H1 (cell line): ENCODE data around the gene POLR1D. TPM values are rescaled to one million over a fixed set of nuclear protein-coding genes. Genes with fewer than 3 reads are reported as not detected.

Experiments used
- CTCF ChIA-PET: fragments of 300-600 bp; sonication (Branson Sonifier 250); formaldehyde crosslinking; loops from one replicate; lab custom pipeline; 2021; ENCODE audit not compliant: partially characterized antibody; lab: Charles Lee
- POLR2A ChIA-PET: fragments of 300-600 bp; sonication (Branson Sonifier 250); formaldehyde crosslinking; loops from one replicate; lab custom pipeline; 2021; ENCODE audit warnings: inconsistent platforms; ENCODE audit not compliant: partially characterized antibody; lab: Charles Lee
- DNase-seq, 2 experiments: peaks; one replicate each; pipeline versions ENCODE4 v3.0.0 to v3.0.0-alpha.2; 2010 to 2022; ENCODE audit warnings: low spot score in 2 of 2, low read depth in 1 of 2, mixed read lengths in 1 of 2
- FAIRE-seq: peaks from 2 replicates; lab custom pipeline; 2011; peaks lifted over from hg19 to GRCh38; lab: Jason Lieb, UNC
- H2AFZ ChIP-seq: 2 replicates; pipeline ENCODE4 v1.8.1; 2012; ENCODE audit warnings: low read length, inconsistent platforms
- H2AK5ac ChIP-seq: 2 replicates; pipeline ENCODE4 v1.6.1; 2013; ENCODE audit warnings: low read depth, low read length
- H2BK120ac ChIP-seq: replicated peaks from 2 replicates; pipeline ENCODE3; 2013; ENCODE audit warnings: low read depth, low read length, inconsistent platforms
- H2BK12ac ChIP-seq: 2 replicates; pipeline ENCODE4 v1.6.1; 2013; ENCODE audit warnings: low read depth, low read length
- H2BK15ac ChIP-seq: 2 replicates; pipeline ENCODE4 v1.6.1; 2013; ENCODE audit warnings: low read length
- H2BK20ac ChIP-seq: 2 replicates; pipeline ENCODE4 v1.6.1; 2013; ENCODE audit warnings: low read length
- H2BK5ac ChIP-seq: 2 replicates; pipeline ENCODE4 v1.6.1; 2013; ENCODE audit warnings: low read depth, low read length
- H3K14ac ChIP-seq: 2 replicates; pipeline ENCODE4 v1.6.1; 2013; ENCODE audit warnings: inconsistent platforms; ENCODE audit not compliant: insufficient read length
- H3K18ac ChIP-seq: 2 replicates; pipeline ENCODE4 v1.6.1; 2013; ENCODE audit warnings: low read length; ENCODE audit errors: extremely low read depth
- H3K23ac ChIP-seq: 2 replicates; pipeline ENCODE4 v1.6.1; 2013; ENCODE audit warnings: inconsistent platforms; ENCODE audit not compliant: insufficient read length
- H3K23me2 ChIP-seq: 2 replicates; pipeline ENCODE4 v1.6.1; 2013; ENCODE audit warnings: low read depth, low read length
- H3K27ac ChIP-seq: 2 replicates; pipeline ENCODE4 v1.6.1; 2011; ENCODE audit warnings: low read depth, low read length, inconsistent platforms
- H3K27me3 ChIP-seq, 4 experiments: replicated peaks in 1 of 4; 1 replicate in 1 of 4; 2 replicates in 3 of 4; pipeline versions ENCODE4 v1.6.1 to v1.8.1; 2011 to 2013; ENCODE audit warnings: low read length in 3 of 4, mild to moderate bottlenecking in 3 of 4, inconsistent platforms in 2 of 4, mixed read lengths in 2 of 4, moderate library complexity in 1 of 4; ENCODE audit not compliant: control insufficient read depth in 3 of 4, insufficient read depth in 3 of 4; ENCODE audit errors: extremely low read depth in 1 of 4
- H3K36me3 ChIP-seq, 4 experiments: 2 replicates each; pipeline versions ENCODE4 v1.6.1 to v1.8.1; 2011 to 2013; ENCODE audit warnings: mild to moderate bottlenecking in 4 of 4, low read length in 3 of 4, moderate library complexity in 2 of 4, control low read depth in 1 of 4, inconsistent platforms in 1 of 4; ENCODE audit not compliant: insufficient read depth in 4 of 4, control insufficient read depth in 2 of 4
- H3K4ac ChIP-seq: replicated peaks from 2 replicates; pipeline ENCODE3; 2013; ENCODE audit warnings: low read length, low read depth, mixed read lengths, inconsistent platforms; ENCODE audit not compliant: insufficient read length
- H3K4me1 ChIP-seq, 4 experiments: replicated peaks in 1 of 4; 1 replicate in 1 of 4; 2 replicates in 3 of 4; pipeline versions ENCODE4 v1.6.1 to v1.8.1; 2011 to 2013; ENCODE audit warnings: low read length in 3 of 4, inconsistent platforms in 2 of 4, mixed read lengths in 1 of 4; ENCODE audit not compliant: insufficient read depth in 4 of 4, control insufficient read depth in 3 of 4
- H3K4me2 ChIP-seq, 2 experiments: 2 replicates each; pipeline versions ENCODE4 v1.6.1 to v1.8.1; 2011 to 2013; ENCODE audit warnings: low read depth in 2 of 2, low read length in 2 of 2, control low read depth in 1 of 2, inconsistent platforms in 1 of 2, mild to moderate bottlenecking in 1 of 2; ENCODE audit not compliant: insufficient read depth in 1 of 2
- H3K4me3 ChIP-seq, 4 experiments: fragments of 200-600, 300-600 bp in 1 of 4; sonication (generic), shearing (Covaris generic), sonication (Bioruptor Twin) in 1 of 4; 2 replicates each; pipeline versions ENCODE4 v1.5.1 to v1.8.1; 2011 to 2016; ENCODE audit warnings: low read length in 4 of 4, low read depth in 3 of 4, control low read depth in 2 of 4, inconsistent platforms in 2 of 4, mild to moderate bottlenecking in 2 of 4, mixed read lengths in 1 of 4, moderate library complexity in 1 of 4; ENCODE audit not compliant: insufficient read depth in 2 of 4; ENCODE audit errors: extremely low read depth in 1 of 4
- H3K56ac ChIP-seq: replicated peaks from 2 replicates; pipeline ENCODE3; 2013; ENCODE audit warnings: low read depth, mild to moderate bottlenecking, mixed read lengths, low read length, inconsistent platforms; ENCODE audit not compliant: insufficient read length
- H3K79me1 ChIP-seq: 2 replicates; pipeline ENCODE4 v1.6.1; 2013; ENCODE audit warnings: low read depth, low read length, control low read depth
- H3K79me2 ChIP-seq, 2 experiments: 2 replicates each; pipeline versions ENCODE4 v1.6.1 to v1.8.1; 2012 to 2013; ENCODE audit warnings: low read length in 2 of 2, mild to moderate bottlenecking in 2 of 2, inconsistent platforms in 1 of 2; ENCODE audit not compliant: insufficient read depth in 2 of 2, control insufficient read depth in 1 of 2
- H3K9ac ChIP-seq, 4 experiments: replicated peaks in 1 of 4; 1 replicate in 1 of 4; 2 replicates in 3 of 4; pipeline versions ENCODE4 v1.6.1 to v1.8.1; 2011 to 2013; ENCODE audit warnings: low read depth in 3 of 4, low read length in 3 of 4, control low read depth in 2 of 4, mild to moderate bottlenecking in 2 of 4, moderate library complexity in 2 of 4, inconsistent platforms in 1 of 4; ENCODE audit errors: extremely low read depth in 1 of 4
- H3K9me3 ChIP-seq, 2 experiments: 2 replicates each; pipeline versions ENCODE4 v1.6.1 to v1.8.1; 2012 to 2013; ENCODE audit warnings: mild to moderate bottlenecking in 2 of 2, moderate library complexity in 2 of 2, control low read depth in 1 of 2, inconsistent platforms in 1 of 2, low read depth in 1 of 2, low read length in 1 of 2, mixed read lengths in 1 of 2; ENCODE audit not compliant: insufficient read depth in 2 of 2
- H4K20me1 ChIP-seq, 2 experiments: replicated peaks in 1 of 2; 2 replicates each; pipeline versions ENCODE3 to v1.8.1; 2011 to 2013; ENCODE audit warnings: inconsistent platforms in 2 of 2, low read length in 2 of 2, mild to moderate bottlenecking in 1 of 2; ENCODE audit not compliant: insufficient read depth in 2 of 2, control insufficient read depth in 1 of 2
- H4K5ac ChIP-seq: 2 replicates; pipeline ENCODE4 v1.6.1; 2013; ENCODE audit warnings: low read length, low read depth, mixed read lengths, inconsistent platforms; ENCODE audit not compliant: insufficient read length
- H4K8ac ChIP-seq: 2 replicates; pipeline ENCODE4 v1.8.0; 2013; ENCODE audit warnings: mild to moderate bottlenecking, moderate library complexity, low read length, inconsistent platforms; ENCODE audit not compliant: insufficient read depth; ENCODE audit errors: extremely low read depth
- H4K91ac ChIP-seq: replicated peaks from 2 replicates; pipeline ENCODE3; 2013; ENCODE audit warnings: low read length, mixed read lengths, inconsistent platforms; ENCODE audit not compliant: insufficient read length
- CTBP2 ChIP-seq: IDR thresholded peaks from 2 replicates; pipeline ENCODE4 v1.7.0; 2011; ENCODE audit warnings: borderline replicate concordance, mild to moderate bottlenecking, moderate library complexity, mixed read lengths, low read length; ENCODE audit not compliant: insufficient read depth, insufficient read length
- MAFK ChIP-seq: IDR thresholded peaks from 2 replicates; pipeline ENCODE4 v1.6.1; 2012; ENCODE audit warnings: low read depth, mild to moderate bottlenecking, improper control_type of control experiment, low read length
- POLR2AphosphoS5 ChIP-seq: IDR thresholded peaks from 2 replicates; pipeline ENCODE4 v1.6.1; 2011; ENCODE audit warnings: low read depth, low read length
- RFX5 ChIP-seq: IDR thresholded peaks from 2 replicates; pipeline ENCODE4 v1.6.1; 2011; ENCODE audit warnings: low read depth, low read length, improper control_type of control experiment, borderline replicate concordance
- SAP30 ChIP-seq: fragments of 300-600 bp; sonication (generic); IDR thresholded peaks from 2 replicates; pipeline ENCODE4 v1.7.1; 2012; ENCODE audit warnings: low read length, moderate library complexity, mild to moderate bottlenecking, inconsistent platforms; ENCODE audit not compliant: insufficient read depth, insufficient replicate concordance
- SUZ12 ChIP-seq: fragments of 200-600 bp; sonication (generic); IDR thresholded peaks from 2 replicates; pipeline ENCODE4 v1.6.1; 2012; ENCODE audit warnings: mild to moderate bottlenecking, inconsistent platforms, low read length, moderate library complexity, mixed read lengths
- TAF1 ChIP-seq: IDR thresholded peaks from 2 replicates; pipeline ENCODE4 v1.6.1; 2011; ENCODE audit warnings: mild to moderate bottlenecking, low read depth, low read length
- TCF12 ChIP-seq: IDR thresholded peaks from 2 replicates; pipeline ENCODE4 v1.6.1; 2011; ENCODE audit warnings: low read depth, mild to moderate bottlenecking, low read length
- WGBS, 2 experiments: shearing (Covaris generic) in 1 of 2; methylation state at CpG; one replicate each; pipeline versions ENCODE4 v1.1.6 to v1.1.7; 2013 to 2015; ENCODE audit warnings: low lambda C conversion rate in 2 of 2, mixed read lengths in 2 of 2, inconsistent platforms in 1 of 2, low coverage in 1 of 2, missing lambda C conversion rate in 1 of 2; ENCODE audit not compliant: insufficient replicate concordance in 2 of 2, insufficient coverage in 1 of 2, insufficient read length in 1 of 2; ENCODE audit errors: extremely low coverage in 1 of 2, missing lambda C conversion rate in 1 of 2; 5-methylcytosine and 5-hydroxymethylcytosine counted together
- polyA plus RNA-seq, 7 experiments: library from polyadenylated mRNA; depleted of rRNA in 3 of 7; stranded (reverse) in 5 of 7; unstranded in 2 of 7; fragments of >200 nt in 5 of 7; fragments of 200-250 nt in 2 of 7; gene quantifications; 1 replicate in 5 of 7; 2 replicates in 1 of 7; 4 replicates in 1 of 7; pipeline versions ENCODE4 v1.2.1 to v1.2.3, GENCODE V29; 2011 to 2013; ENCODE audit warnings: missing spikeins in 2 of 7, mixed read lengths in 2 of 7
- total RNA-seq: library from RNA; stranded (reverse); fragmentation: NEBNext Ultra II Directional; extraction: Animal tissue kit (Norgen Biotek cat#: 25700); gene quantifications from 2 replicates; pipeline ENCODE4 v1.2.1, GENCODE V29; 2021

The POLR1D gene
- total and polyA plus RNA-seq, 2 of the 8 experiments (the other 6 are each of a cell fraction or from before 2014, with no cell fraction given) = 226 to 232 TPM

DNA sequence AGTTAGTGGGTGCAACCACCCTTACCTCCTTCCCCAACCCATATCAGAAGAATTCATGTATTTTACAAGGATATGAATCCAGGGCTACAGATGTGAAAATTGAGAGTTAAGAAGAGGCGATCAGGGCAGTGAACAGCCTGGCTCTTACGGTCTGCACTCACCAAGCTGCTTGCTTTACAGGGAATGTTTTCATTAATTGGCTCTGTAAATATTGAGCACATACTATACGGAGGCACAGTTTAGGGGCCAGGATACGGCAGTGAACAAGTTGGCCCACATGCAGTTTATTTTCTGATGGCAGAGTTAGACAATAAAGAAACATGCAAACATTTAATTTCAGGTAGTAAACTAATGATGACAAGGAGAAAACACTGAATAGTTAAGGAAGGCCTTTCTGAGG, 6.4 kb downstream of the POLR1D start:
- H3K56ac ChIP-seq = no peak overlapping the region
- H3K23me2 ChIP-seq = no peaks in the 10 kb centered on the region; the same call in 1 of the 2 replicates
- no peak overlapping the region for H2BK20ac ChIP-seq
- no peak overlapping the region for H3K4ac ChIP-seq
- no peak overlapping the region for H2BK15ac ChIP-seq
- H3K4me3 ChIP-seq = no peak overlapping the region
- POLR2A ChIA-PET = interaction anchor here (0.6 to 2.7 kb wide), 2 partner anchors 8 to 203 kb away, joined by 3 to 14 read pairs; partner anchors contain the start of gene LNX2
- H2AFZ ChIP-seq = no peak overlapping the region
- CTCF ChIA-PET = interaction anchor here (0.6 to 1.8 kb wide), 2 partner anchors 96 to 259 kb away, joined by 3 to 6 read pairs; no protein-coding TSS in a partner anchor
- H3K4me1 ChIP-seq = peaks cover 0 to 4% (median 3%) of the 10 kb centered on the region in 4 experiments; a peak in 5 of 7 replicates
- peaks cover 9 to 32% (median 11%) of the 10 kb centered on the region in 4 experiments for H3K36me3 ChIP-seq
- DNase-seq = no peak
- H3K27ac ChIP-seq = no peak overlapping the region
- no peak overlapping the region for H2BK120ac ChIP-seq
- no peak overlapping the region for H4K8ac ChIP-seq
- H3K23ac ChIP-seq = no peak overlapping the region
- no peak overlapping the region for H3K18ac ChIP-seq
- peaks cover 6 to 84% of the 10 kb centered on the region in 2 experiments; a peak in 3 of 4 replicates for H3K79me2 ChIP-seq
- no peak for FAIRE-seq
- no peaks in the 10 kb centered on the region for H3K9me3 ChIP-seq
- H4K91ac ChIP-seq = no peak overlapping the region
- H3K9ac ChIP-seq = no peak overlapping the region
- no peak overlapping the region for H3K4me2 ChIP-seq
- H4K5ac ChIP-seq = no peak overlapping the region
- H2BK12ac ChIP-seq = no peak overlapping the region
- no peak overlapping the region for H3K14ac ChIP-seq
- WGBS, 2 experiments = 72% methylated on average over 4 of the region's 4 CpGs; no CpG with 5 or more reads in 1 of the 2 experiments
- no peaks in the 10 kb centered on the region for H3K27me3 ChIP-seq
- peaks cover 15% of the 10 kb centered on the region for H3K79me1 ChIP-seq
- no peak overlapping the region for H2AK5ac ChIP-seq
- H2BK5ac ChIP-seq = no peak overlapping the region
- peaks cover 10 to 19% of the 10 kb centered on the region in 2 experiments for H4K20me1 ChIP-seq
- TF ChIP-seq SUZ12 = no peak
- no peak for TF ChIP-seq CTBP2
- no peak for TF ChIP-seq RFX5
- TF ChIP-seq SAP30 = no peak
- TF ChIP-seq MAFK = no peak
- TF ChIP-seq TAF1 = no peak
- TF ChIP-seq TCF12 = no peak
- TF ChIP-seq POLR2AphosphoS5 = no peak
